OCI-LY7 (cell line): ENCODE results near the gene AKAP5.

ENCODE experiments used
- CTCF ChIP-seq: fragments of 200-600 bp; sonication (generic); conservative IDR thresholded peaks from 2 replicates; pipeline ENCODE4 v1.5.1; 2014; ENCODE audit warnings: mild to moderate bottlenecking, antibody characterized with exemption, low read length, moderate library complexity, mixed read lengths
- EZH2phosphoT487 ChIP-seq: fragments of 200-600 bp; sonication (generic); IDR thresholded peaks from 2 replicates; pipeline ENCODE4 v1.6.1; 2018; ENCODE audit warnings: low read depth, borderline replicate concordance, mild to moderate bottlenecking, mixed run types, antibody characterized with exemption, low read length, moderate library complexity, mixed read lengths

- no peak for TF ChIP-seq CTCF
- TF ChIP-seq EZH2phosphoT487, result no peak
Observed at GRCh38 chr14:64438181-64438841, 27.0 kb upstream of the AKAP5 start.
